NCI-H446 treated with DMSO at 0.1 percent for 48 hours (cell line): ENCODE measurements around the gene ERRFI1.
"Not testable (repeated sequence)": the region's sequence is repeated elsewhere in the genome, so short reads cannot be mapped to it uniquely, and the experiment has no call there.

Source experiments
- DNase-seq: peaks from one replicate; lab custom pipeline; 2025; lab: John Stamatoyannopoulos, UW

Gene ERRFI1, protein sequence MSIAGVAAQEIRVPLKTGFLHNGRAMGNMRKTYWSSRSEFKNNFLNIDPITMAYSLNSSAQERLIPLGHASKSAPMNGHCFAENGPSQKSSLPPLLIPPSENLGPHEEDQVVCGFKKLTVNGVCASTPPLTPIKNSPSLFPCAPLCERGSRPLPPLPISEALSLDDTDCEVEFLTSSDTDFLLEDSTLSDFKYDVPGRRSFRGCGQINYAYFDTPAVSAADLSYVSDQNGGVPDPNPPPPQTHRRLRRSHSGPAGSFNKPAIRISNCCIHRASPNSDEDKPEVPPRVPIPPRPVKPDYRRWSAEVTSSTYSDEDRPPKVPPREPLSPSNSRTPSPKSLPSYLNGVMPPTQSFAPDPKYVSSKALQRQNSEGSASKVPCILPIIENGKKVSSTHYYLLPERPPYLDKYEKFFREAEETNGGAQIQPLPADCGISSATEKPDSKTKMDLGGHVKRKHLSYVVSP

DNA sequence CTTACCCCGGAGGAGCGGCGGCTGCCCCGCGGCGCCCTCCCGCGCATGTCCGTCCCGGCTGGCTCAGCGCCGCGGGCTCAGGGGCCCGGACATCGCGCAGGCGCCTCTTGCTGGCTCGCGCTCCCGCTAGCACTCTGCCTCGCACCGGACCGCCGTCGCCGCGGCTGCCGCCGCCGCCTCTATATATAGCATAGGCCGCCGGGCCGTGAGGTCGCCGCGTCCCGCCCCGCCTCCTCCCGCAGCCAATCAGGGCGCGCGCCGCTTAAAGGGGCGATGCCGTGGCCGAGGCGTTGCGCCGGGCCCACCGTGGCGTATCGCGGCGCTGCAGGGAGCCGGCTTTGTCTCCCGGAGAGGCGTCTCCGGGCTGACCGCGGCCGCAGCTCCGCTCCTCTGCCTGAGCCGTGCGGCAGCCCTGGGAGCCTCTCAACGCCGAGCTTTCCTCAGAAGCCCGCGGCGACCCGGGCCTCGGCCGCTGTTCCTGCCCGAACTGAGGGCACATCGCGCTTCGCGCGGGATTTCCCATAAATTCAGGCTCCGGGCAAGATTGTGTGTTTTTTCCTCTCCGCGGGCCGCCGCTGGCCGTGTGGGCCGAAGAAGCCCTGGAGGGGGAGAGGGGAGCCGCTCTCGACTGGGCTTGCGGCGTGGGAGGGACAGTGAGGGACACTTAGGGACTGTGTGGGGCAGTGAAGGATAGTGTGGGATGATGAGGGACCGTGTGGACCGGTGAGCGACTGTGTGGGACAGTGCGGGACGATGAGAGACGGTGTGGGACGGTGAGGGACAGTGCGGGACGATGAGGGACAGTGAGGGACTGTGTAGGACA is at the start of gene ERRFI1:
Gene ERRFI1 (minus strand): TSS at position 157 of the 823 bp plus-strand sequence. CDS start 10,690 bp downstream, outside the sequence.
- peak; percentile 87 for DNase-seq

DNA sequence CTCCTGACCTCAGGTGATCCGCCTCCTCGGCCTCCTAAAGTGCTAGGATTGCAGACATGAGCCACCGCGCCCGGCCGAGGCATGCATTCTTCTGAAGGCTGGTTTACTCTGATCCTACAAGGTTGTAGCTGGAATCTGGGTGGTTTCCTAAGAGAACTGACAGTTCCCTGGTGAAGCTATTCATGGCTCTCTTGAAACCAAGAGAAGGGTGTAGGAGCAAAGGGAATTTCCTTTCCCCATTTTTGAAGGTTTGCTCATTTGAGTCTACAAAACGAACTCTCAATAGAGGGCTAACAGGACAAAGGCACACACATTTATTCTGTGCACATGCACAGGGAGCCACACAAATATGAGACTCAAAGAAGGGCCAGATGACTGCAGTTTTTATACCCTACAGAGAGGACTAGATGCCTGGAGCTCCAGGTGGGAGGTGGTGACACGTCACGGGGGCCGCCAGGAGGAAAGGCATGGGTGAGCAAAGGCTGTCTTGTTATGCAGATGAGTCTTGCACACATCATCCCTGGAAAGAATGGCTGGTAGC is 49.5 kb upstream of the ERRFI1 start:
- no peak for DNase-seq

DNA sequence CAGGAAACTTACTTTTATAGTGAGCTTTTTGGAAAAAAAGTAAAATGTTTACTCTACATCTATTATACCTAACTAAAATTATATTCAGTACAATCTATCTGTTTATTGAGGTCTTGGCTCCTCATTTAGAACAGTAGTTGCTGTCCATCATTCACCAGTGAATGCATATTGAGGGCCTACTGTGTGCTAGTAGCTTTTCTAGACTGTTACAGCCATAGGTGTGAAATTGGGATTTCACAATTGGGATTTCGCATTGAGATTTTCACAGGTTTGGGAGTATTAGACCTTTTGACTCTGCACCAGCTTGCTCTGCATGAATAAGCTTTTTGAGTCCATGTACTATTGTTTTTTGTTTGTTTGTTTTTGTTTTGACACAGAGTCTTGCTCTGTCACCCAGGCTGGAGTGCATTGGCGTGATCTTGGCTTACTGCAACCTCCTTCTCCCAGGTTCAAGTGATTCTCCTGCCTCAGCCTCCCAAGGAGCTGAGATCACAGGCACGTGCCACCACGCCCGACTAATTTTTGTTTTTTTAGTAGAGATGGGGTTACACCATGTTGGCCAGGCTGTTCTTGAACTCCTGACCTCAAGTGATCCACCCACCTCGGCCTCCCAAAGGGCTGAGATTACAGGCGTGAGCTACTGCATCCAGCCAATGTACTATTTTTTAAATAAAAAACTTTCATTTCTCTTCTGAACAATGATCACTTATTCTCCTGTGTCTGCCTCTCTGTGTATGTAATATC is 47.2 kb upstream of the ERRFI1 start:
- DNase-seq: no peak

DNA sequence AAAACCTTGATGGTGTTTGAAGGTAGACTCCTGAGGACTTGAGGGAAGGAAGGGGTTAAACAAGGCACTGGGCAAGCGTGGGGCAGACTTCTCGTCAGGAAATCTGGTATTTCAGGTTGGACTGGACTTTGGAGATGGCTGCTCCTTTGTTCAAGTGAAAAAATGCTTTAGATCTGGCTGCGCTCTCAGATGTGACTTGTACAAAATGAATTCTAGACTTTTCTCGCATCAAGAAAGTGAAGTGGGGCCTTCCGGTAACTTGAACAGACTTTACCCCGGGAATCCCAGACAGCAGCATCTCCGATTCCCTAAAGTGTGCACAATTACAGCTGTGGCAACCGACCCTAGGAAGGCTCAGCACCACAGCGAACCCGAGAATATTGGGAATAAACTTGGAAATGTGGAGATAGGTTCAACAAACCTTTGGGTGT is 44.3 kb upstream of the ERRFI1 start:
- no peak for DNase-seq

DNA sequence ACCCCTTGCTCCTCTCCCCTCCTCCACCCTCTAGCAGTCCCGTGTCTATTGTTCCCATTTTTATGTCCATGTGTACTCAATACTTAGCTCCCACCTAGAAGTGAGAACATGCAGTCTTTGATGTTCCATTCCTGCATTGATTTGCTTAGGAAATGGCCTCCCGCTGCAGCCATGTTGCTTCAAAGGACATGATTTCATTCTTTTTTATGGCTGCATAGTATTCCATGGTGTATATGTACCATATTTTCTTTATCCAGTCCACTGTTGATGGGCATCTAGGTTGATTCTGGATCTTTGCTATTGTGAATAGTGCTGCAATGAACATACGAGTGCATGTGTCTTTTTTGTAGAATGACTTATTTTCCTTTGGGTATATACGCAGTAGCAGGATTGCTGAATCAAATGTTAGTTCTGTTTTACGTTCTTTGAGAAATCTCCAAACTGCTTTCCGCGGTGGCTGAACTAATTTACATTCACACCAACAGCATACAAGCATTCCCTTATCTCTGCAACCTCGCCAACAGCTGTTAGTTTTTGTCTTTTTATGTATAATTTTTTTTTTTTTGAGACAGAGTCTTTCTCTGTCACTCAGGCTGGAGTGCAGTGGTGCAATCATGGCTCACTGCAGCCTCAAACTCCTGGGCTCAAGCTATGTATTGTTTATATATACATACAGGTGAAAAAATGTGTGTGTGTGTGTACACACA is 43.7 kb upstream of the ERRFI1 start:
- DNase-seq: not testable (repeated sequence)

DNA sequence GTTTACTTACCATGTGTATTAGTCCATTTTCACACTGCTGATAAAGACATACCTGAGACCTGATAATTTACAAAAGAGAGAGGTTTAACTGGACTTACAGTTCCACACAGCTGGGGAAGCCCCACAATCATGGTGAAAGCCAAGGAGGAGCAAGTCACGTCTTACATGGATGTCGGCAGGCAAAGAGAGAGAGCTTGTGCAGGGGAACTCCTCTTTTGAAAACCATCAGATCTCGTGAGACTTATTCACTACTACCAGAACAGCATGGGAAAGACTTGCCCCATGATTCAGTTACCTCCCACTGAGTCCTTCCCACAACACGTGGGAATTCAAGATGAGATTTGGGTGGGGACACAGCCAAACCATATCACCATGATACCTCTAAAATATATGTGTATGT is 39.3 kb upstream of the ERRFI1 start:
- no peak for DNase-seq

DNA sequence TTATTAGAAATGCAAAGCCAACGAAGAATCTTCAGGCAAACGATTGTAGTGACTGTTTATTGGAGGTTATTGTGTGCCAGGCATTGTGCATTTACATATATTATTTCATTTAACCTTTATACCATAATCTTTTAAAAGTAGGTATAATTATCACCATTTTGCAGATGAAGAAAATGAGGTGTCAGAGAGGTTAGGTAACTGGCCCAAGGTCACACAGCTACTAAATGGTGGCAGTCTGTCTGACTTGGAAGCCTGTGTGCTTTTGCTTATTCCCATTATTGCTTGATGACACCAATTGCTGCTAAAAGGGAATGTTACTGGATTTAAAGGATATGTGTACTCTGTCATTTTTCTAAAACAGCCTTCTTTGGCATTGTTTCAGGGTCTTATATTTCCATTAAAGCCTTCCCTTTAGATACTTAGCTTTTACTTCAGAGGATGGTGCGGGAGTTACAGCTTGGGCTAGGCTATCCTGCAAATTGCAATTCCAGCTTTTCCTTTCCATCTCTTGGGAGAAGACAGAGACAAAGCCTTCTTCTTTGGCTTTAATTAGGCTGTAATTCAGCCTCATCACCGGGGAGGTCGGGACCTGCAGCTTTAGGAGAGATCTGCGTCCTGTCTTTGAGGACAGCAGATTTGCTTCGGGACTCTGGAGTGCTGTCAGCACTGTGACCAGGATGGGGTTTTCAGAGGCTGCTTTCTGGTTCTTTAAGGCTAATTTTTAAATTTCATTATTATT is 37.4 kb upstream of the ERRFI1 start:
- no peak for DNase-seq

DNA sequence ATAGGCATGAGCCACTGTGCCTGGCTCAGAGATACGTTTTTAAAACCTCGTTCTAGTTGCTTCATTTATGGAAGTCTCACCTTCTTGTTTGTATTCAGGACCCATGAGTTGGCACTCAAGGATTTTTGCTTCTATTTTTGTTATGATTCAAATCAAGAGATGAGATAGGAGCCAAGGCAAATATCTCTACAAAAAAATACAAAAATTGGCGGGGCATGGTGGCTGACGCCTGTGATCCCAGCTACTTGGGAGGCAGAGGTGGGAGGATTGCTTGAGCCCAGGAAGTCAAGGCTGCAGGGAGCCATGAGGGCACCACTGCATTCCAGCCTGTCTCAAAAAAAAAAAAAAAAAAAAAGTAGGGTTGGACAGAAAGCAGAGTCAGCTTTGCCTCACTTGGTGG is 36.8 kb upstream of the ERRFI1 start:
- DNase-seq: no peak

DNA sequence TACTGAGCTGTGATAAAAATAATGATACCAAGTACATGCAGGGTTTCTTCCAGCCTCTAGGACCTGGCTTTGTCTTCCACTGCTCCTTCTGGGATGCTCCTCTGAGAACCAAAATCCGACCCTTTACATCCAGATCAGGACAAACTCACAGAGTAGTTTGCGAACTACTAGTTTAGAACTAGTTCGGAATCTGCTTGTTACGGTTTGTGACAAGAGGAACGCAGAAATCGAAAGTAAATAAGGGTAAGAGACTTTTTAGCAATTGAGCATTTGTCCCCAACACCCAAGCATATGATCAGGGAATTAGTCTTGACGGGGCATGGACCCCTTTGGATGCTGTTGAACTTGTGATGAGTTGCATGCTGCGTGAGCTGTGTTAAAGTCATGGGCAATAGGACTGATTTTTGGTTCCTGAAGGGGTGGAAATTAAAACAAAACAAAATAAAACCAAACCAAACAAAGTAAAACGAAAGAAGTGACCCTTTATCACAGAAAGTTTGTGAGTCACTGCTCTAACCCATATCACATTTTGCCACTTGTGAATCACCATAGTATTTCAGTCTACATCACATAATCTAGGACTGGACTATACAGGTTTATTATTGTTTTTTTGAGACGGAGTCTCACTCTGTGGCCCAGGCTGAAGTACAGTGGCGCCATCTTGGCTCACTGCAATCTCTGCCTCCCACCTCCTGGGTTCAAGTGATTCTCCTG is 35.7 kb upstream of the ERRFI1 start:
- no peak for DNase-seq

DNA sequence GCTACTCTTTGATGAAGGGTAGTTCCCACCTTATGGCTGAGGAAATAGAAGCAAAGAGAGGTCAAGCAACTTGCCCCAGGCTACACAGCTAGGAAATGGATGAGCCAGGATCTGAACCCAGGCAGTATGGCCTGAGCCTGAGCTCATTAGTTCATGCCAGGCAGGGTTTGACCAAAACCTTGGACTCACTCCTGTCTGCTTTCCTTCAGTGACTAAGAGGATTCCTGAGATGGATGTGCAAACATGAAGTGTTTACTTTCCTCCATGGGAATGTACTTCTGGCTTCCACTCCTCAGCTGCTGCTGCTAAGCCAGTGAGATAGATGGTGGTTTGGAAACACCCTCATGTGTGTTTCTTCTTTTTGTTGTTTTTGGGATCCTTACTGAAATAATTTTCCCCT is 35.1 kb upstream of the ERRFI1 start:
- no peak for DNase-seq

DNA sequence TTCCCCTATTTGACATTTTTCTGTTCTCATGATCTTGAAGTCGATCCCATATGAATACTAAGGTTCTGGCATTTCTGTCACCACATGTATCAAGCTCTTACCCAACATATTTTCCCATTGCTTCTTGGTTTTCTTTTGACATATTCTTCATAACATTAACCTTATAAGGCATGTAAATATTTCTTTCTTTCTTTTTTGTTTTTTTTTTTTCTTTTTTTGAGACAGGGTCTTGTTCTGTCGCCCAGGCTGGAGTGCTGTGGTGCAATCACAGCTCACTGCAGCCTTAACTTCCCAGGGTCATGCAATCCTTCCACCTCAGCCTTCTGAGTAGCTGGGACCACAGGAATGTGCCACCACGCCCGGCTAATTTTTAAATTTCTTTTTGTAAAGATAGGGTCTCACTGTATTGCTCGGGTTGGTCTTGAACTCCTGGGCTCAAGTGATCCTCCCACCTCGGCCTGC is 33.1 kb upstream of the ERRFI1 start:
- no peak for DNase-seq

DNA sequence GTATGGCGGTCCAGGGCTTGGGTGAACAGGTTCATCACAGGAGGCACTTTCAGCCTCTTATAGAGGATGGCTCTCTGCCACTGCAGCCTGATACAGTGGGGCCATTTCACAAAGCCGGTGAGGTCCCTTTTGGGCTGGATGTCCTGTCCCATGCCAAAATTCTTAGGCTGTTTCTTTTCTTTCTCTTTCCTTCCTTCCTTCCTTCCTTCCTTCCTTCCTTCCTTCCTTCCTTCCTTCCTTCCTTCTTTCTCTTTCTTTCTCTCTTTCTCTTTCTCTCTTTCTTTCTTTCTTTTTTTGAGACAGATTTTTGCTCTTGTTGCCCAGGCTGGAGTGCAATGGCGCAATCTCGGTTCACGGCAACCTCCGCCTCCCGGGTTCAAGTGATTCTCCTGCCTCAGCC is 31.7 kb upstream of the ERRFI1 start:
- DNase-seq: not testable (repeated sequence)

DNA sequence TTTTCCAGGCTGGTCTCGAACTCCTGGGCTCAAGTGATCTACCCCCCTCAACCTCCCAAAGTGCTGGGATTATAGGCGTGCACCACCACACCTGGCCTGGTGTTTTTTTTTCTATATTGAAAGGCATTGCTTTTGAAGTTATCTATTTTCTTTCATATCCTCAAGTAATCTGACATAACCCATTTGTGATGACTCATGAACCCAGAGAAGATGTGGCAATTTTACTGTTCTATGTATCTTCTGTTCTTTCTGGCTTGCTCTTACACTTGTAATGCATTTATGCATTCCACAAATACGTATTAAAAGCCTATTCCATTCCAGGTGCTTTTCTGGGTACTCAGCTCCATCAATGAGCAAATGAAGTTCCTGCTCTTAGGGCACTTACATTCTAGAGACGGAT is 29.9 kb upstream of the ERRFI1 start:
- no peak for DNase-seq

DNA sequence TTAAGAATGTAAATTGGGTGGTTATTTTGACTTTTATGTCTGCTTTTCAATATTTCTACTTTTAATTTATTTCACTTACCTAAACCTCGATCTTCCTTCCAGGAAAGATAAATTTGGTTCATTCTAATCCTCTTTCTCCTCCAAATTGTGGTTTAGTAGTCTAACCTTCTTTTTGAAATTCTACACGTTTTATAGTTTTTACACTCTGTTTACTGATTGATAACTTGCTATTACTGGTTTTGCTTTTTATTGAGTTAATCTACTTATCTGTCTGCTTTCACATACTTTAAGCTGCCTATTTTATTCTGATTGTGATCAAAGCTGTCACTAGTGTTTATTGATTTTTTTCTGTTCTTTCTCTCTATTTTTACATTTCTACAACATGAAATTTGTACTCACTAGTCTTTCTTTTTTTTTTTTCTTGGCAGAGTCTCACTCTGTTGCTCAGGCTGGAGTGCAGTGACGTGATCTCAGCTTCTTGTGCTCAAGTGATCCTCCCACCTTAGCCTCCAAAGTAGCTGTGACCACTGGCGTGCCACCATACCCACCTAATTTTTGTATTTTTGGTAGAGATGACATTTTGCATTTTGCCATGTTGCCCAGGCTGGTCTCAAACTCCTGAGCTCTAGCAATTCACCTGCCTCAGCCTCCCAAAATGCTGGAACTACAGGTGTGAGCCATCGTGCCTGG is 27.9 kb upstream of the ERRFI1 start:
- no peak for DNase-seq

DNA sequence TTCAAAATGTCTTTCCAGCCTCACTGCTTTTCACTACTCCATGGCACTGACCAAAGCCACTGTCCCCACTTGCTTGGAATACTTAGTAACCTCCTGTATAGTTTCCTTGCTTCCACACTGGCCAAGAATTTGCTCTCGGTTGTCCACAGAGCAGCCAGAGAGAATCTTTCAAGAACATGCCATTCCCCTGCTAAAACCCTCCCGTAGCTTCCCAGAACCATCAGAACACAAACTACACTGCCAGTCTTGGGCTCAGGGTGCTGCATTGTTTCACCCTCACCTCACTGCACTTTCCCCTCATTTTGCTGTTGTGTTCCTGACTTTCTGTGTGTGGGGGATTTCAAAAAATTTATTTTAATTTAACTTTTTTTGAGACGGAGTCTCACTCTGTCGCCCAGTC is 25.5 kb upstream of the ERRFI1 start:
- DNase-seq: no peak

DNA sequence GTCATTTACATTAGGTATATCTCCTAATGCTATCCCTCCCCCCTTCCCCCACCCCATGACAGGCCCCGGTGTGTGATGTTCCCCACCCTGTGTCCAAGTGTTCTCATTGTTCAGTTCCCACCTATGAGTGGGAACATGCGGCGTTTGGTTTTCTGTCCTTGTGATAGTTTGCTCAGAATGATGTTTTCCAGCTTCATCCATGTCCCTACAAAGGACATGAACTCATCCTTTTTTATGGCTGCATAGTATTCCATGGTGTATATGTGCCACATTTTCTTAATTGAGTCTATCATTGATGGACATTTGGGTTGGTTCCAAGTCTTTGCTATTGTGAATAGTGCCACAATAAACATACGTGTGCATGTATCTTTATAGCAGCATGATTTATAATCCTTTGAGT is 23.1 kb upstream of the ERRFI1 start:
- not testable (repeated sequence) for DNase-seq

DNA sequence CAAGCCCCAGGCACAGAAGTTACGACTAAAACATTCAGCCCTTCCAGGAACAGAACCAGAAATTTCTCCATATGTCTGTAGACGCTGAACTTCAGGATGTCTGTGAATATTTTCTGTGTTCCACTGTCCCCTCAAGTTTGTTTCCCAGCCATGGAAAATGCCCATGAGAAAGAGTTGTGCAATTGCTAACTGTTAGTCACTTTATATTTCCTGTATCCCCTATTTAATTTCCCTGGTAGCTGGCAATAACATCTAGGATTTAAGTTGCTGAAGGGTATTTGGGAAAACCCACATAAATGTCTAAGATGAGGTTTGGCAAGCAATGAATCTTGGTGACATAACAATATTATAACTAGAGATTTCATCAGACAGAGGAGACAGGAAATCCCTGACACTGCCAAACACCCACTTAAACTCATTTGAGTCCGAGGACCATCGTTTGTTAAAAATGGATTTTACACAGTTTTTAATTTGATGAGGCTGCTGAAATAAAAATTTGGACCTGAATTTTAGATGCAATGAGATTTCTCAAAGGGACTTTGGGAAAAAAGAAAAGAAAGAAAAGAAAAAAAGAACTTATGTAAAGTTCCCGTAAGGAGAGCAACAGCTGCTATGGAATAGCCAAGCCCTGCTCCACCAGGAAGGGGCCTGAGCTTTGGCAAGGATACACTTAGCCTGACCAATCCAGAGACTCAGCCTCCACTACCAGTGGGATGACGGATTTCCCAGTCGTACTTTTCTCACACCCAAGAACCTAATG is 21.8 kb upstream of the ERRFI1 start:
- DNase-seq: peak; percentile 44

DNA sequence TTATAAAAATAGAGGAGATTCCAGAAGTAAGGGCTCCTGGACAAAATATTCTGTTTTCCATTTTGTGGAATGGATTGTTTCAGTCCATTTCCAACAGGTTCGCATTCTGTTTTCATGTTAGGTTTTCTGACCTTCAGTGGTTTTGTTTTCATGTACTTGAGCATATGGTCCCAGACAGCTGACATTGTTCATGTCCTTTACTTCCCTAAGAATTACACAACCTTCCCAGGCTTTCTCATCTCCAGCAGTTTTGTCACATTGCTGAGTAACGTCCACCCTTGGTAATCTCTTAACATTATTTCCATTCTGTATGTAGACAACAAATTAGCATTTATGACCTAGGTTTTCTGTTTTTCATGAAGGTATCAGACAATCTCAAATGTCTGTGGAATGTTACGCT is 21.0 kb upstream of the ERRFI1 start:
- DNase-seq: no peak

DNA sequence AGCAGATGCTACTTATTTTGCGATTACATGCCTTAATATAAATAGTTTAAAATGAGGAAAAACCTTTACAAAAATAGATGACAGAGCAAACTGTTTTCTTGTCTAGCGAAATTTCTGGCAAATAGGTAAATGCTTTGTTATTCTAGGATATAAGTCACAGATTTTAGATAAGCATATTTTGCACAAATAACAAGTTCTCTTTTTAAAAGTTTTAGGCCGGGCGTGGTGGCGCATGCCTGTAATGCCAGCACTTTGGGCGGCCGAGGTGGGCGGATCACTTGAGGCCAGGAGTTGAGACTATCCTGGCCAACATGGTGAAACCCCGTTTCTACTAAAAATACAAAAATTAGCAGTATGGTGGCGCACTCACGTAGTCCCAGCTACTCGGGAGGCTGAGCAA is 20.3 kb upstream of the ERRFI1 start:
- DNase-seq: no peak
